Neutrophil (primary cell): ENCODE results near the gene HIP1.
A peak's percentile ranks its signal among the peaks of the same experiment; 100 is the strongest.
"Not testable (repeated sequence)": the region's sequence is repeated elsewhere in the genome, so short reads cannot be mapped to it uniquely, and the experiment has no call there.

ENCODE experiments used
- H3K27ac ChIP-seq: fragments of 200-600 bp; sonication (generic); 2 replicates; pipeline ENCODE4 v1.5.1; 2016; ENCODE audit warnings: mild to moderate bottlenecking, moderate library complexity
- H3K27me3 ChIP-seq: fragments of 200-600 bp; sonication (generic); 2 replicates; pipeline ENCODE4 v1.6.0; 2016; ENCODE audit warnings: mild to moderate bottlenecking
- H3K36me3 ChIP-seq: fragments of 200-600 bp; sonication (generic); 2 replicates; pipeline ENCODE4 v1.5.1; 2017
- H3K4me1 ChIP-seq, 2 experiments: fragments of 200-600 bp in 1 of 2; sonication (generic) in 1 of 2; 1 replicate in 1 of 2; 2 replicates in 1 of 2; pipeline versions ENCODE4 v1.5.1 to v1.6.1; 2013 to 2016; ENCODE audit warnings: low read depth in 1 of 2, low read length in 1 of 2, mild to moderate bottlenecking in 1 of 2, moderate library complexity in 1 of 2; ENCODE audit not compliant: control insufficient read depth in 1 of 2, insufficient read depth in 1 of 2
- H3K4me3 ChIP-seq, 2 experiments: fragments of 200-600 bp in 1 of 2; sonication (generic) in 1 of 2; 1 replicate in 1 of 2; 2 replicates in 1 of 2; pipeline ENCODE4 v1.5.1; 2013 to 2016; ENCODE audit warnings: low read depth in 1 of 2, low read length in 1 of 2, mild to moderate bottlenecking in 1 of 2, moderate library complexity in 1 of 2
- H3K9me3 ChIP-seq: fragments of 200-600 bp; sonication (generic); 2 replicates; pipeline ENCODE4 v1.5.1; 2016
- CTCF ChIP-seq: fragments of 200-600 bp; sonication (generic); IDR thresholded peaks from 2 replicates; pipeline ENCODE4 v1.5.1; 2016; ENCODE audit warnings: antibody characterized with exemption

HIP1 gene

GRCh38 chr7:75573477-75574019, 165.2 kb downstream of the HIP1 start:
- no peaks in the 10 kb centered on the region for H3K9me3 ChIP-seq
- no peaks in the 10 kb centered on the region for H3K27me3 ChIP-seq
- H3K36me3 ChIP-seq, result peaks cover 75% of the 10 kb centered on the region
- no peak overlapping the region for H3K27ac ChIP-seq
- peaks cover 16 to 19% of the 10 kb centered on the region in 2 experiments for H3K4me1 ChIP-seq
- TF ChIP-seq CTCF, result no peak
- H3K4me3 ChIP-seq, result no peak overlapping the region

DNA sequence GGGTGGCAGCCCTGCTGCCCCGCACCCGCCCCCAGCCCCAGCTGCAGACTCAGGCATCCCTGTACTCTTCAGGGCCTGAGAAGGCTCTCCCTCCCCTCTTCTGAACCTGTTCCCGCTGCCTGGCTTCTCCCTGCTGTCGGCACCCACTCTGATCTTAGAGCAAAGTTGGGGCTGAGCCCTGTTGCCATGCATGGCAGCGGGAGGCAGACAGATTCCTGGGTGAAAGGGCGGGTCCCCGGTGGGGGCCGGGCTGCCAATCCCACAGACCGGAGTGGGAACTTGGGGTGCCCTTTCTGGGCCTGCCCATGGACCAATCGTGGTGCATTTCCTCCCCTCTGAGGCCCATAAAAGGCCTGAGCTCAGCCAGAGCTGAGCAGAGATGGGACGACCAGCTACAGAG, 165.9 kb downstream of the HIP1 start:
- H3K36me3 ChIP-seq, result peaks cover 75% of the 10 kb centered on the region
- no peaks in the 10 kb centered on the region for H3K9me3 ChIP-seq
- TF ChIP-seq CTCF, result no peak
- H3K27ac ChIP-seq, result peak overlapping the region; percentile 16
- H3K4me3 ChIP-seq, result no peak overlapping the region
- H3K27me3 ChIP-seq, result no peaks in the 10 kb centered on the region
- H3K4me1 ChIP-seq, result peaks cover 19 to 24% of the 10 kb centered on the region in 2 experiments

- peaks cover 75% of the 10 kb centered on the region for H3K36me3 ChIP-seq
- H3K4me1 ChIP-seq, result peaks cover 19 to 24% of the 10 kb centered on the region in 2 experiments
- no peaks in the 10 kb centered on the region for H3K9me3 ChIP-seq
- H3K27ac ChIP-seq, result peak overlapping the region; percentile 16
- no peak for TF ChIP-seq CTCF
- no peak overlapping the region for H3K4me3 ChIP-seq
- H3K27me3 ChIP-seq, result no peaks in the 10 kb centered on the region
These were observed 166.3 kb downstream of the HIP1 start for GRCh38 chr7:75572396-75572795.

DNA sequence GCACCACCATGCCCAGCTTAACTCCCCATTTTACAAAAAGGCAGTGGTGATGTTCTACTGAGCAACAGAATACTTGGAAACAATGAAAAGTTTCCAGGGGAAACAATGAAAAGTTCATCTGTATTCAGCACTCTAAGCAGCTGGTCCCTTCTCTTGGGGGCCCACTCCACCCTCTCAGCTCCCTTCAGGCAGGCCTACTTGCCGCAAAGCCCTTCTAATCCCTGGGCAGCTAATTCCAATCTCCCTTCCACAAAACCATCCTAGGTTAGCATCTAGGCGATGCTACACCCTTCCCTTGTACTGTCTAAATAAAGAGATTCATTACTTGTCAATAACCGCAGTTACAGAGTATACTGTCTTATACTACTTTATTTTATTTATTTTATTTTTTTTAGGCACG, 167.5 kb downstream of the HIP1 start:
- no peak overlapping the region for H3K4me3 ChIP-seq
- TF ChIP-seq CTCF, result no peak

GRCh38 chr7:75569629-75570282, 169.0 kb downstream of the HIP1 start:
- Histone ChIP-seq H3K36me3 (peaks cover 74% of the 10 kb centered on the region), H3K4me3 (peak overlapping the region in 1 of 2 experiments; percentile 32), H3K4me1 (peaks cover 30 to 39% of the 10 kb centered on the region in 2 experiments), H3K27ac (peak overlapping the region; percentile 91)
- not testable (repeated sequence) for H3K27me3 ChIP-seq, H3K9me3 ChIP-seq

More for the DNA sequence above, 167.5 kb downstream of the HIP1 start:
- Histone ChIP-seq H3K9me3 (no peaks in the 10 kb centered on the region), H3K4me1 (peaks cover 19 to 25% of the 10 kb centered on the region in 2 experiments), H3K27me3 (no peaks in the 10 kb centered on the region), H3K27ac (peak overlapping the region; percentile 91), H3K36me3 (peaks cover 75% of the 10 kb centered on the region)

DNA sequence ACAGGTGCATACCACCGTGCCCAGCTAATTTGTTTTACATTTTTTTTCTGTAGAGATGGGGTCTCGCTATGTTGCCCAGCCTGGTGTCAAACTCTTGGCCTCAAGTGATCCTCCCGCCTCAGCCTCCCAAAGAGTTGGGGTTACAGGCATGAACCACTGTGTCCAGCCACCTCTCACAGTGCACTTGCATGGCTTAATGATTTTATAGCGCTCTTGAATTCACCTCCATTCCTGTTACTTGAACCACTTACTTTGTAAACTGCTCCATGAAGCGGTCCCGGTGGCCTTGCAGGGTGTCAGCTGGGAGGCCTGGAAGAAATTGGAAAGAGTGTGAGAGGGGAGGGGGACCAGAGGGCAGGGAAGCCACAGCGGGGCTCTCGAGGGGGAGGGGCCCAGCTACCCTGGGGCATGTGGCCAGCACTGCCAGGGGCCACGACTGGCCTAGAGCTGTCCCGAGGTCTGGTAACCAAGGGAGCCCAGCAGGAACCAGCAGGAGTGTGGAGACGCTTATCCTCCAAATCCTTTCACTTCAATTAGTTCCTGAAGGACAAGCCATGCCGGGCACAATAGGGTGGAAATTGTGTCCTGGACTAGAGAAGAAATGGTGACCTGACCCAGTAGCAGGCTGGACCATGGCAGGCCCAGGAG, 170.7 kb downstream of the HIP1 start:
- Histone ChIP-seq H3K4me1 (peaks cover 33 to 42% of the 10 kb centered on the region in 2 experiments), H3K9me3 (no peaks in the 10 kb centered on the region), H3K4me3 (peak overlapping the region in 1 of 2 experiments; percentile 32), H3K36me3 (peaks cover 77% of the 10 kb centered on the region), H3K27me3 (no peaks in the 10 kb centered on the region), H3K27ac (peak overlapping the region; percentile 91)
- TF ChIP-seq CTCF, result no peak
